ENCODE measurements around the gene PDCD1.
A peak's percentile ranks its signal among the peaks of the same experiment; 100 is the strongest.

Gene PDCD1

GRCh38 chr2:241897231-241897916 lies 38.7 kb upstream of the PDCD1 start:
- Histone ChIP-seq H3F3A (ENCODE audit: low read depth) (peaks cover 14% of the 10 kb centered on the region; the same call in 1 of the 2 replicates), H3K9ac (ENCODE audit: low read depth, low read length, poor library complexity, severe bottlenecking) (no peak overlapping the region), H3K4me3 (ENCODE audit: low read length, poor library complexity, severe bottlenecking) (no peak overlapping the region), H3K9me2 (replicated peaks; ENCODE audit: low read depth, low read length) (no peaks in the 10 kb centered on the region), H3K36me3 (ENCODE audit: insufficient read depth, low read length) (no peaks in the 10 kb centered on the region), H3K79me2 (ENCODE audit: insufficient read depth, low read length) (no peaks in the 10 kb centered on the region), H4K20me1 (ENCODE audit: insufficient read depth, low read length, poor library complexity, severe bottlenecking) (no peaks in the 10 kb centered on the region), H3K9me3 (ENCODE audit: insufficient read depth, low read depth, low read length) (no peaks in the 10 kb centered on the region), H3K27me3 (ENCODE audit: insufficient read depth, low read length, poor library complexity, severe bottlenecking) (no peaks in the 10 kb centered on the region), H3K4me1 (ENCODE audit: insufficient read depth, low read length, poor library complexity, severe bottlenecking) (peaks cover 11% of the 10 kb centered on the region), H2AFZ (ENCODE audit: low read length) (no peak overlapping the region), H3K4me2 (ENCODE audit: low read depth, low read length, poor library complexity, severe bottlenecking) (no peak overlapping the region)
- no peak for TF ChIP-seq EZH2phosphoT487 (IDR thresholded peaks at IDR 0.05; ENCODE audit: borderline replicate concordance)

GRCh38 chr2:241896746-241897201 lies 38.1 kb upstream of the PDCD1 start:
- H3F3A ChIP-seq (ENCODE audit: low read depth), result peaks cover 14% of the 10 kb centered on the region; the same call in 1 of the 2 replicates
- no peak overlapping the region for H2AFZ ChIP-seq (ENCODE audit: low read length)
- no peak for TF ChIP-seq EZH2phosphoT487 (IDR thresholded peaks at IDR 0.05; ENCODE audit: borderline replicate concordance)
- TF ChIP-seq, protein P1, sequence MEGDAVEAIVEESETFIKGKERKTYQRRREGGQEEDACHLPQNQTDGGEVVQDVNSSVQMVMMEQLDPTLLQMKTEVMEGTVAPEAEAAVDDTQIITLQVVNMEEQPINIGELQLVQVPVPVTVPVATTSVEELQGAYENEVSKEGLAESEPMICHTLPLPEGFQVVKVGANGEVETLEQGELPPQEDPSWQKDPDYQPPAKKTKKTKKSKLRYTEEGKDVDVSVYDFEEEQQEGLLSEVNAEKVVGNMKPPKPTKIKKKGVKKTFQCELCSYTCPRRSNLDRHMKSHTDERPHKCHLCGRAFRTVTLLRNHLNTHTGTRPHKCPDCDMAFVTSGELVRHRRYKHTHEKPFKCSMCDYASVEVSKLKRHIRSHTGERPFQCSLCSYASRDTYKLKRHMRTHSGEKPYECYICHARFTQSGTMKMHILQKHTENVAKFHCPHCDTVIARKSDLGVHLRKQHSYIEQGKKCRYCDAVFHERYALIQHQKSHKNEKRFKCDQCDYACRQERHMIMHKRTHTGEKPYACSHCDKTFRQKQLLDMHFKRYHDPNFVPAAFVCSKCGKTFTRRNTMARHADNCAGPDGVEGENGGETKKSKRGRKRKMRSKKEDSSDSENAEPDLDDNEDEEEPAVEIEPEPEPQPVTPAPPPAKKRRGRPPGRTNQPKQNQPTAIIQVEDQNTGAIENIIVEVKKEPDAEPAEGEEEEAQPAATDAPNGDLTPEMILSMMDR (conservative IDR thresholded peaks at IDR 0.05; ENCODE audit: low read length), result no peak
- no peaks in the 10 kb centered on the region for H4K20me1 ChIP-seq (ENCODE audit: insufficient read depth, low read length, poor library complexity, severe bottlenecking)
- no peaks in the 10 kb centered on the region for H3K9me2 ChIP-seq (replicated peaks; ENCODE audit: low read depth, low read length)
- no peaks in the 10 kb centered on the region for H3K27me3 ChIP-seq (ENCODE audit: insufficient read depth, low read length, poor library complexity, severe bottlenecking)
- H3K9ac ChIP-seq (ENCODE audit: low read depth, low read length, poor library complexity, severe bottlenecking), result no peak overlapping the region
- H3K4me1 ChIP-seq (ENCODE audit: insufficient read depth, low read length, poor library complexity, severe bottlenecking), result peaks cover 14% of the 10 kb centered on the region
- H3K4me3 ChIP-seq (ENCODE audit: low read length, poor library complexity, severe bottlenecking), result no peak overlapping the region
- H3K9me3 ChIP-seq (ENCODE audit: insufficient read depth, low read depth, low read length), result no peaks in the 10 kb centered on the region
- H3K36me3 ChIP-seq (ENCODE audit: insufficient read depth, low read length), result no peaks in the 10 kb centered on the region
- no peak overlapping the region for H3K4me2 ChIP-seq (ENCODE audit: low read depth, low read length, poor library complexity, severe bottlenecking)
- H3K79me2 ChIP-seq (ENCODE audit: insufficient read depth, low read length), result no peaks in the 10 kb centered on the region

GRCh38 chr2:241895712-241896641 lies 37.3 kb upstream of the PDCD1 start:
- H3K9me3 ChIP-seq (ENCODE audit: insufficient read depth, low read depth, low read length), result no peaks in the 10 kb centered on the region
- H3K79me2 ChIP-seq (ENCODE audit: insufficient read depth, low read length), result no peaks in the 10 kb centered on the region
- peaks cover 14% of the 10 kb centered on the region for H3K4me1 ChIP-seq (ENCODE audit: insufficient read depth, low read length, poor library complexity, severe bottlenecking)
- no peaks in the 10 kb centered on the region for H3K27me3 ChIP-seq (ENCODE audit: insufficient read depth, low read length, poor library complexity, severe bottlenecking)
- H3K4me3 ChIP-seq (ENCODE audit: low read length, poor library complexity, severe bottlenecking), result no peak overlapping the region
- peaks cover 14% of the 10 kb centered on the region; the same call in 1 of the 2 replicates for H3F3A ChIP-seq (ENCODE audit: low read depth)
- H3K36me3 ChIP-seq (ENCODE audit: insufficient read depth, low read length), result no peaks in the 10 kb centered on the region
- H3K9me2 ChIP-seq (replicated peaks; ENCODE audit: low read depth, low read length), result no peaks in the 10 kb centered on the region
- H3K4me2 ChIP-seq (ENCODE audit: low read depth, low read length, poor library complexity, severe bottlenecking), result no peak overlapping the region
- H3K9ac ChIP-seq (ENCODE audit: low read depth, low read length, poor library complexity, severe bottlenecking), result peak overlapping the region; percentile 57
- TF ChIP-seq, protein P1 (conservative IDR thresholded peaks at IDR 0.05; ENCODE audit: low read length), result no peak
- no peak for TF ChIP-seq EZH2phosphoT487 (IDR thresholded peaks at IDR 0.05; ENCODE audit: borderline replicate concordance)
- H2AFZ ChIP-seq (ENCODE audit: low read length), result no peak overlapping the region
- no peaks in the 10 kb centered on the region for H4K20me1 ChIP-seq (ENCODE audit: insufficient read depth, low read length, poor library complexity, severe bottlenecking)

Data from Loucy (cell line).